SU-DHL-6 (cell line): ENCODE data around the gene DNAJB4.

Experiments
- H2AFZ ChIP-seq: fragments of 200-600 bp; sonication (generic); 2 replicates; pipeline ENCODE4 v1.6.1; 2014; ENCODE audit warnings: low read depth, mild to moderate bottlenecking, moderate library complexity, mixed read lengths, antibody characterized with exemption, low read length; ENCODE audit not compliant: severe bottlenecking
- H3F3A ChIP-seq: fragments of 200-600 bp; shearing (Covaris generic); 2 replicates; pipeline ENCODE4 v1.6.0; 2016; ENCODE audit warnings: antibody characterized with exemption, mild to moderate bottlenecking; ENCODE audit not compliant: insufficient read depth
- H3K27ac ChIP-seq: fragments of 200-600 bp; sonication (generic); 2 replicates; pipeline ENCODE4 v1.5.1; 2016; ENCODE audit warnings: low read depth, mild to moderate bottlenecking, low read length, moderate library complexity, mixed read lengths
- H3K27me3 ChIP-seq: fragments of 200-600 bp; sonication (generic), shearing (Covaris generic); 2 replicates; pipeline ENCODE4 v1.6.0; 2014; ENCODE audit warnings: mild to moderate bottlenecking, low read length
- H3K36me3 ChIP-seq: fragments of 200-600 bp; sonication (generic); 2 replicates; pipeline ENCODE4 v1.6.1; 2014; ENCODE audit warnings: mild to moderate bottlenecking, low read length, mixed read lengths
- H3K4me2 ChIP-seq: fragments of 300-600, 200-600 bp; shearing (Covaris generic), sonication (generic); 2 replicates; pipeline ENCODE4 v1.6.0; 2014; ENCODE audit warnings: low read length, low read depth, mild to moderate bottlenecking; ENCODE audit not compliant: poor library complexity, severe bottlenecking
- H3K4me3 ChIP-seq: fragments of 200-600 bp; sonication (generic); 2 replicates; pipeline ENCODE4 v1.5.1; 2014; ENCODE audit warnings: antibody characterized with exemption, low read length, mild to moderate bottlenecking, mixed read lengths; ENCODE audit not compliant: insufficient read depth, poor library complexity, severe bottlenecking
- H3K79me2 ChIP-seq: fragments of 200-600 bp; sonication (generic); 2 replicates; pipeline ENCODE4 v1.6.1; 2014; ENCODE audit warnings: mild to moderate bottlenecking, low read length, moderate library complexity; ENCODE audit not compliant: insufficient read depth
- H3K9ac ChIP-seq: fragments of 200-600 bp; sonication (generic); 2 replicates; pipeline ENCODE4 v1.7.0; 2014; ENCODE audit warnings: mild to moderate bottlenecking, low read length
- H3K9me2 ChIP-seq: fragments of 200-600 bp; sonication (generic); replicated peaks from 2 replicates; pipeline ENCODE4 v1.6.1; 2014; ENCODE audit warnings: low read length; ENCODE audit not compliant: insufficient read depth
- H3K9me3 ChIP-seq: fragments of 200-600 bp; sonication (generic); 2 replicates; pipeline ENCODE4 v1.6.1; 2014; ENCODE audit warnings: low read length, mixed read lengths; ENCODE audit not compliant: insufficient read depth
- H4K20me1 ChIP-seq: fragments of 200-600 bp; sonication (generic); 2 replicates; pipeline ENCODE4 v1.6.1; 2014; ENCODE audit warnings: low read depth, mild to moderate bottlenecking, antibody characterized with exemption, low read length, moderate library complexity, mixed read lengths
- CTCF ChIP-seq: fragments of 200-600 bp; sonication (generic); IDR thresholded peaks from one replicate; pipeline ENCODE4 v1.5.1; 2017; ENCODE audit warnings: antibody characterized with exemption, mild to moderate bottlenecking, low read length, moderate library complexity; ENCODE audit not compliant: insufficient read depth, poor library complexity, severe bottlenecking
- EZH2phosphoT487 ChIP-seq: fragments of 200-600 bp; sonication (generic), shearing (Covaris generic); conservative IDR thresholded peaks from 2 replicates; pipeline ENCODE4 v1.6.1; 2018; ENCODE audit warnings: mild to moderate bottlenecking, antibody characterized with exemption, low read length, moderate library complexity, mixed read lengths

DNAJB4 gene

DNA sequence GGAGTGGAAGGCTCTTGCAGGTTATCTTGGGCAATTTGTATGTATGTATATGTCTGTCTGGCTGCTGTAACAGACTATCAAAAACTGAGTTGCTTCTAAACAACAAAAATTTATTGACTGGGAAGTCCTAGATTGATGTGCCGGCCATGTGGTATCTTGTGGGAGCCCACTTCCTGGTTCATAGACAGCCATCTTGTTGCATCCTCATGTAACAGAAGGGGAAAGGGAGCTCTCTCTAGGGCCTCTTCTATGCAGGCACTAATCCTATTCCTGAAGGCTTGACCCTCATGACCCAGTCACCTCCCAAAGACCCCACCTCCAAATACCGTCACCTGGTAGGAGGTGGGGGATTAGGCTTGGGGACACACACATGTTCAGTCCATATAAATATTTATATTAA, 50.2 kb downstream of the DNAJB4 start:
- Histone ChIP-seq H3K27me3 (no peaks in the 10 kb centered on the region), H3K36me3 (no peaks in the 10 kb centered on the region), H3K4me3 (no peak overlapping the region), H3F3A (no peaks in the 10 kb centered on the region), H3K79me2 (no peaks in the 10 kb centered on the region), H3K9me2 (no peaks in the 10 kb centered on the region), H2AFZ (peak overlapping the region; percentile 81), H4K20me1 (no peaks in the 10 kb centered on the region), H3K27ac (no peak overlapping the region), H3K9ac (no peak overlapping the region), H3K9me3 (no peaks in the 10 kb centered on the region), H3K4me2 (no peak overlapping the region)
- TF ChIP-seq EZH2phosphoT487 (no peak), CTCF (no peak)

GRCh38 chr1:78055565-78056132, 50.9 kb downstream of the DNAJB4 start:
- Histone ChIP-seq H3K9me2 (no peaks in the 10 kb centered on the region), H3K9ac (no peak overlapping the region), H3K79me2 (no peaks in the 10 kb centered on the region), H3F3A (no peaks in the 10 kb centered on the region), H3K9me3 (no peaks in the 10 kb centered on the region), H3K27me3 (no peaks in the 10 kb centered on the region), H4K20me1 (no peaks in the 10 kb centered on the region), H3K27ac (no peak overlapping the region), H3K4me2 (peak overlapping the region; percentile 13), H2AFZ (peak overlapping the region; percentile 81), H3K4me3 (no peak overlapping the region), H3K36me3 (no peaks in the 10 kb centered on the region)
- TF ChIP-seq EZH2phosphoT487 (no peak), CTCF (no peak)

DNA sequence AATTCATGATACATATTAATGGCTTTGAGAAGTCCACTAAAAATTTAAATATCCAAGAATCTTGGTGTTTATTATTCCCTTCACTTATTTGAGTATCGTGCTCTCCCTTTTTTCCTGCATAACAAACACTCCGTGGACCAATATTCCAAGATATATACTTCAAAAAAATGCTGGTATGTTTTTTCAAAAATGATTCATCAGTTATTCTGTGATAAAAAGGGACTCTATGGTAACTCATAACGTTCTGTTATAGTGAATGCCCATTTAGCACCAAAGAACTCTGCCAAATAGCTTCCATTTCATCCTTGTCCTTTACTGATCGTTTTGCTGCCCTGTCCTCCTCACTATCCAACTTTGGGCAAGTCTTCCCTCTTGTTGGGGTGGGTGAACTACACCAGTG, 53.9 kb downstream of the DNAJB4 start:
- no peaks in the 10 kb centered on the region for H3K36me3 ChIP-seq
- no peaks in the 10 kb centered on the region for H4K20me1 ChIP-seq
- H3K9me2 ChIP-seq: no peaks in the 10 kb centered on the region
- no peaks in the 10 kb centered on the region for H3K9me3 ChIP-seq
- H3F3A ChIP-seq: no peaks in the 10 kb centered on the region
- no peak overlapping the region for H3K4me2 ChIP-seq
- H3K27me3 ChIP-seq: no peaks in the 10 kb centered on the region
- no peak overlapping the region for H3K27ac ChIP-seq
- H3K4me3 ChIP-seq: no peak overlapping the region
- no peak overlapping the region for H2AFZ ChIP-seq
- H3K79me2 ChIP-seq: no peaks in the 10 kb centered on the region
- no peak for TF ChIP-seq EZH2phosphoT487
- no peak for TF ChIP-seq CTCF
- H3K9ac ChIP-seq: no peak overlapping the region
